Measurements from ENCODE around the gene PLEKHM3. TPM values are rescaled to one million over a fixed set of nuclear protein-coding genes. Genes with fewer than 3 reads are reported as not detected.

The PLEKHM3 gene
- total and polyA plus RNA-seq, 4 donors = 3.0 to 18.3 (median 5.5) TPM

DNA sequence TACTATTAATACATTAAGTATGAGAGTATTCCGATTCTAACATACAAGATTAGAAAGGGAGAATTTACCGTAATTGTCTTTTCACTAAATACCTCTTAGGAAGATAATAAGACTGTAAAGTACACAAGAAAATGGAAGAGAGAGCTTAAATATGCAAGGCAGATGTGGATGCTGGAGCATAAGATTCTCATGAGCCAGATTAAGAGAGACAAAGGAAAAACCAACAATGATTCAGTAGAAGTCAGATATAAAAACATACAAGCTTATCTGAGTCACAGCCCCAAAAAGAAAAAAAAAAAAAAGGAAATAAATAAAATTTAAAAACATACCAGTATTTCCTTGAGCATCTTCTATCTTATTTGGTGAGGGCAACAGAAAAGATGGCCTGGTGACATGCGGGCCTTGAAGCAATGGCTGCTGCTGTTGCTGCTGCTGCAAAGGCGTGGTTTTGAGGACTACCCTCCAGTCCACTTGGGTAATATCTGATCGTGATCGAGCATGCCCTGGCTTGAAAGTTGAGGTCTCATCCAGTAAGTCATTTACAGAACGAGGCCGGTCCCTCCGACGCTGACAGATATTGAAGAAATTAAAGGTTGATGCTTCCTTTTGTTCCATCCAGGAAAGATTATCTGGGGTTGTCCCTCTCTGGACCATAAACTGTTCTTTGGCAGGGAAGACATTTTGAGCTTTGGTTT is 24.5 kb downstream of the PLEKHM3 start:
- Histone ChIP-seq H3K4me1 (ENCODE audit: control insufficient read depth in 4 of 4, insufficient read depth in 4 of 4, low read length in 3 of 4) (no peaks in the 10 kb centered on the region), H3K27ac (ENCODE audit: low read depth in 1 of 2, low read length in 2 of 2) (no peak overlapping the region), H3K9ac (ENCODE audit: low read depth in 1 of 2, low read length in 2 of 2) (no peak overlapping the region), H3K9me3 (ENCODE audit: control insufficient read depth in 4 of 4, low read length in 3 of 4) (no peaks in the 10 kb centered on the region), H3K27me3 (ENCODE audit: control insufficient read depth in 4 of 4, insufficient read depth in 4 of 4, low read length in 3 of 4) (no peaks in the 10 kb centered on the region), H3K36me3 (ENCODE audit: control insufficient read depth in 4 of 4, insufficient read depth in 3 of 4, low read depth in 1 of 4, low read length in 3 of 4) (peaks cover 0 to 18% (median 12%) of the 10 kb centered on the region in 4 donors), H3K4me3 (ENCODE audit: low read depth in 1 of 3, low read length in 3 of 3) (no peak overlapping the region)
- TF ChIP-seq NR2F2 (IDR thresholded peaks at IDR 0.05) (no peak), TAF1 (conservative IDR thresholded peaks at IDR 0.05) (no peak), SP1 (IDR thresholded peaks at IDR 0.05) (no peak)
- TF ChIP-seq, protein P1, sequence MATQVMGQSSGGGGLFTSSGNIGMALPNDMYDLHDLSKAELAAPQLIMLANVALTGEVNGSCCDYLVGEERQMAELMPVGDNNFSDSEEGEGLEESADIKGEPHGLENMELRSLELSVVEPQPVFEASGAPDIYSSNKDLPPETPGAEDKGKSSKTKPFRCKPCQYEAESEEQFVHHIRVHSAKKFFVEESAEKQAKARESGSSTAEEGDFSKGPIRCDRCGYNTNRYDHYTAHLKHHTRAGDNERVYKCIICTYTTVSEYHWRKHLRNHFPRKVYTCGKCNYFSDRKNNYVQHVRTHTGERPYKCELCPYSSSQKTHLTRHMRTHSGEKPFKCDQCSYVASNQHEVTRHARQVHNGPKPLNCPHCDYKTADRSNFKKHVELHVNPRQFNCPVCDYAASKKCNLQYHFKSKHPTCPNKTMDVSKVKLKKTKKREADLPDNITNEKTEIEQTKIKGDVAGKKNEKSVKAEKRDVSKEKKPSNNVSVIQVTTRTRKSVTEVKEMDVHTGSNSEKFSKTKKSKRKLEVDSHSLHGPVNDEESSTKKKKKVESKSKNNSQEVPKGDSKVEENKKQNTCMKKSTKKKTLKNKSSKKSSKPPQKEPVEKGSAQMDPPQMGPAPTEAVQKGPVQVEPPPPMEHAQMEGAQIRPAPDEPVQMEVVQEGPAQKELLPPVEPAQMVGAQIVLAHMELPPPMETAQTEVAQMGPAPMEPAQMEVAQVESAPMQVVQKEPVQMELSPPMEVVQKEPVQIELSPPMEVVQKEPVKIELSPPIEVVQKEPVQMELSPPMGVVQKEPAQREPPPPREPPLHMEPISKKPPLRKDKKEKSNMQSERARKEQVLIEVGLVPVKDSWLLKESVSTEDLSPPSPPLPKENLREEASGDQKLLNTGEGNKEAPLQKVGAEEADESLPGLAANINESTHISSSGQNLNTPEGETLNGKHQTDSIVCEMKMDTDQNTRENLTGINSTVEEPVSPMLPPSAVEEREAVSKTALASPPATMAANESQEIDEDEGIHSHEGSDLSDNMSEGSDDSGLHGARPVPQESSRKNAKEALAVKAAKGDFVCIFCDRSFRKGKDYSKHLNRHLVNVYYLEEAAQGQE (IDR thresholded peaks at IDR 0.05) = no peak
- DNase-seq (ENCODE audit: low spot score) = no peak
- WGBS = 98% methylated on average over 10 of the region's 10 CpGs

DNA sequence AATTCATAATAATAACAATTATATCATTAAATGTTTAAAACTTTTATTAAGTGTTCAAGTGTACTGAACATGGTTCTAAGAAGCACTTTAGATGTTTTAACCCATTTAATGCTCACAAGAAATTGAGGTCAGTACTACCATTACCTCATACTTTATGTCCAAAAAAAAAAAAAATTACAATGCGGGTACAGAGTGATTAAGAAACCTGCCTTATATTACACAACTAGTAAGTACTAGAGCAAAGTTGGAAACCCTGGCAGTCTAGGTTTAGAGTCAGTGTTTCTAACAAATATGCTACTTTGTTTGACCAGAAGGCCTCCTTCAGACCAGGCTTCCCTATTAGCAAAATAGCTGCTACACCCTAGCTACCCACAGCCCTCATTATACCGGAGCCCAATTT is 28.5 kb downstream of the PLEKHM3 start:
- WGBS = 73% methylated on average over 2 of the region's 2 CpGs
- no peaks in the 10 kb centered on the region for H3K4me1 ChIP-seq (ENCODE audit: control insufficient read depth in 4 of 4, insufficient read depth in 4 of 4, low read length in 3 of 4)
- H3K9ac ChIP-seq (ENCODE audit: low read depth in 1 of 2, low read length in 2 of 2) = no peak overlapping the region
- H3K4me3 ChIP-seq (ENCODE audit: low read depth in 1 of 3, low read length in 3 of 3) = no peak overlapping the region
- H3K9me3 ChIP-seq (ENCODE audit: control insufficient read depth in 4 of 4, low read length in 3 of 4) = no peaks in the 10 kb centered on the region
- H3K27ac ChIP-seq (ENCODE audit: low read depth in 1 of 2, low read length in 2 of 2) = no peak overlapping the region
- peaks cover 0 to 18% (median 12%) of the 10 kb centered on the region in 4 donors for H3K36me3 ChIP-seq (ENCODE audit: control insufficient read depth in 4 of 4, insufficient read depth in 3 of 4, low read depth in 1 of 4, low read length in 3 of 4)
- TF ChIP-seq GABPA (IDR thresholded peaks at IDR 0.05 in 1 of 2, conservative IDR thresholded peaks at IDR 0.05 in 1 of 2) (no peak), FOXA2 (IDR thresholded peaks at IDR 0.05) (no peak), NR2F2 (IDR thresholded peaks at IDR 0.05) (no peak), FOXA1 (IDR thresholded peaks at IDR 0.05) (no peak), SP1 (IDR thresholded peaks at IDR 0.05) (no peak), TAF1 (conservative IDR thresholded peaks at IDR 0.05) (no peak), JUND (IDR thresholded peaks at IDR 0.05) (no peak), HNF4A (conservative IDR thresholded peaks at IDR 0.05) (no peak), HNF4G (IDR thresholded peaks at IDR 0.05) (no peak), RAD21 (IDR thresholded peaks at IDR 0.05) (no peak), RXRA (IDR thresholded peaks at IDR 0.05) (no peak), EGR1 (IDR thresholded peaks at IDR 0.05; ENCODE audit: low read depth in 2 of 2) (no peak), YY1 (IDR thresholded peaks at IDR 0.05) (no peak)
- TF ChIP-seq, protein P2, sequence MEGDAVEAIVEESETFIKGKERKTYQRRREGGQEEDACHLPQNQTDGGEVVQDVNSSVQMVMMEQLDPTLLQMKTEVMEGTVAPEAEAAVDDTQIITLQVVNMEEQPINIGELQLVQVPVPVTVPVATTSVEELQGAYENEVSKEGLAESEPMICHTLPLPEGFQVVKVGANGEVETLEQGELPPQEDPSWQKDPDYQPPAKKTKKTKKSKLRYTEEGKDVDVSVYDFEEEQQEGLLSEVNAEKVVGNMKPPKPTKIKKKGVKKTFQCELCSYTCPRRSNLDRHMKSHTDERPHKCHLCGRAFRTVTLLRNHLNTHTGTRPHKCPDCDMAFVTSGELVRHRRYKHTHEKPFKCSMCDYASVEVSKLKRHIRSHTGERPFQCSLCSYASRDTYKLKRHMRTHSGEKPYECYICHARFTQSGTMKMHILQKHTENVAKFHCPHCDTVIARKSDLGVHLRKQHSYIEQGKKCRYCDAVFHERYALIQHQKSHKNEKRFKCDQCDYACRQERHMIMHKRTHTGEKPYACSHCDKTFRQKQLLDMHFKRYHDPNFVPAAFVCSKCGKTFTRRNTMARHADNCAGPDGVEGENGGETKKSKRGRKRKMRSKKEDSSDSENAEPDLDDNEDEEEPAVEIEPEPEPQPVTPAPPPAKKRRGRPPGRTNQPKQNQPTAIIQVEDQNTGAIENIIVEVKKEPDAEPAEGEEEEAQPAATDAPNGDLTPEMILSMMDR (IDR thresholded peaks at IDR 0.05; ENCODE audit: low read depth, low read length, missing input control) = no peak
- TF ChIP-seq, protein P3, sequence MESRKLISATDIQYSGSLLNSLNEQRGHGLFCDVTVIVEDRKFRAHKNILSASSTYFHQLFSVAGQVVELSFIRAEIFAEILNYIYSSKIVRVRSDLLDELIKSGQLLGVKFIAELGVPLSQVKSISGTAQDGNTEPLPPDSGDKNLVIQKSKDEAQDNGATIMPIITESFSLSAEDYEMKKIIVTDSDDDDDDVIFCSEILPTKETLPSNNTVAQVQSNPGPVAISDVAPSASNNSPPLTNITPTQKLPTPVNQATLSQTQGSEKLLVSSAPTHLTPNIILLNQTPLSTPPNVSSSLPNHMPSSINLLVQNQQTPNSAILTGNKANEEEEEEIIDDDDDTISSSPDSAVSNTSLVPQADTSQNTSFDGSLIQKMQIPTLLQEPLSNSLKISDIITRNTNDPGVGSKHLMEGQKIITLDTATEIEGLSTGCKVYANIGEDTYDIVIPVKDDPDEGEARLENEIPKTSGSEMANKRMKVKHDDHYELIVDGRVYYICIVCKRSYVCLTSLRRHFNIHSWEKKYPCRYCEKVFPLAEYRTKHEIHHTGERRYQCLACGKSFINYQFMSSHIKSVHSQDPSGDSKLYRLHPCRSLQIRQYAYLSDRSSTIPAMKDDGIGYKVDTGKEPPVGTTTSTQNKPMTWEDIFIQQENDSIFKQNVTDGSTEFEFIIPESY (IDR thresholded peaks at IDR 0.05) = no peak
- TF ChIP-seq, protein P4, sequence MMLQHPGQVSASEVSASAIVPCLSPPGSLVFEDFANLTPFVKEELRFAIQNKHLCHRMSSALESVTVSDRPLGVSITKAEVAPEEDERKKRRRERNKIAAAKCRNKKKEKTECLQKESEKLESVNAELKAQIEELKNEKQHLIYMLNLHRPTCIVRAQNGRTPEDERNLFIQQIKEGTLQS (IDR thresholded peaks at IDR 0.05) = no peak
- TF ChIP-seq, protein P1 (IDR thresholded peaks at IDR 0.05) = no peak
- TF ChIP-seq, protein P5, sequence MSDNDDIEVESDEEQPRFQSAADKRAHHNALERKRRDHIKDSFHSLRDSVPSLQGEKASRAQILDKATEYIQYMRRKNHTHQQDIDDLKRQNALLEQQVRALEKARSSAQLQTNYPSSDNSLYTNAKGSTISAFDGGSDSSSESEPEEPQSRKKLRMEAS (IDR thresholded peaks at IDR 0.05) = no peak
- no peaks in the 10 kb centered on the region for H3K27me3 ChIP-seq (ENCODE audit: control insufficient read depth in 4 of 4, insufficient read depth in 4 of 4, low read length in 3 of 4)
- DNase-seq (ENCODE audit: low spot score) = no peak

Data from liver (tissue), 9 donors.